HG03342 (cell line): ENCODE data around the gene GASK1B.

Experiments
- ATAC-seq: cut with Tn5 transposase; IDR thresholded peaks from one replicate; pipeline ENCODE4 v1.9.1; 2021; ENCODE audit warnings: mild to moderate bottlenecking, moderate library complexity; ENCODE audit not compliant: unreplicated experiment

Gene GASK1B

GRCh38 chr4:158172261-158173258, at the start of gene GASK1B:
Gene GASK1B, minus strand, starts transcription at chr4:158173025. Its CDS starts 1,650 bp downstream, at chr4:158171375.
- ATAC-seq = no peak

GRCh38 chr4:158219623-158220022, 46.8 kb upstream of the GASK1B start:
- no peak for ATAC-seq

- no peak for ATAC-seq
Measured at GRCh38 chr4:158217763-158218162, 44.9 kb upstream of the GASK1B start.

- no peak for ATAC-seq
Measured at GRCh38 chr4:158214856-158215255, 42.0 kb upstream of the GASK1B start.

GRCh38 chr4:158213466-158213865, 40.6 kb upstream of the GASK1B start:
- no peak for ATAC-seq

- no peak for ATAC-seq
Measured at GRCh38 chr4:158211222-158211621, 38.4 kb upstream of the GASK1B start.

- ATAC-seq = peak; percentile 92
Measured at GRCh38 chr4:158209825-158210807, 37.3 kb upstream of the GASK1B start, which contains the start of gene TMEM144. Gene TMEM144, plus strand, starts transcription at chr4:158210486. Its CDS starts 2,182 bp downstream, at chr4:158212668.

GRCh38 chr4:158208963-158209640, 36.3 kb upstream of the GASK1B start:
- peak; percentile 69 for ATAC-seq

- ATAC-seq = no peak
Measured at GRCh38 chr4:158203929-158204328, 31.1 kb upstream of the GASK1B start.

- no peak for ATAC-seq
Measured at GRCh38 chr4:158203436-158203835, 30.6 kb upstream of the GASK1B start.

GRCh38 chr4:158202481-158202880, 29.7 kb upstream of the GASK1B start:
- ATAC-seq = no peak

- no peak for ATAC-seq
Measured at GRCh38 chr4:158201876-158202275, 29.1 kb upstream of the GASK1B start.

- ATAC-seq = no peak
Measured at GRCh38 chr4:158201322-158201721, 28.5 kb upstream of the GASK1B start.

GRCh38 chr4:158200214-158200613, 27.4 kb upstream of the GASK1B start:
- ATAC-seq = no peak

GRCh38 chr4:158197194-158197776, 24.5 kb upstream of the GASK1B start:
- ATAC-seq = no peak

- no peak for ATAC-seq
Measured at GRCh38 chr4:158195297-158195696, 22.5 kb upstream of the GASK1B start.

GRCh38 chr4:158193171-158193749, 20.4 kb upstream of the GASK1B start:
- peak; percentile 61 for ATAC-seq

GRCh38 chr4:158192439-158193158, 19.8 kb upstream of the GASK1B start:
- ATAC-seq = no peak

- no peak for ATAC-seq
Measured at GRCh38 chr4:158190718-158191117, 17.9 kb upstream of the GASK1B start.
